HG03354 (cell line): ENCODE measurements around the gene KLHL12.
"Not testable (repeated sequence)": the region's sequence is repeated elsewhere in the genome, so short reads cannot be mapped to it uniquely, and the experiment has no call there.

Source experiments
- ATAC-seq: cut with Tn5 transposase; IDR thresholded peaks from one replicate; pipeline ENCODE4 v1.9.1; 2021; ENCODE audit warnings: mild to moderate bottlenecking; ENCODE audit not compliant: unreplicated experiment, poor library complexity, severe bottlenecking

The KLHL12 gene

GRCh38 chr1:202952818-202953217, 25.8 kb upstream of the KLHL12 start:
- no peak for ATAC-seq

DNA sequence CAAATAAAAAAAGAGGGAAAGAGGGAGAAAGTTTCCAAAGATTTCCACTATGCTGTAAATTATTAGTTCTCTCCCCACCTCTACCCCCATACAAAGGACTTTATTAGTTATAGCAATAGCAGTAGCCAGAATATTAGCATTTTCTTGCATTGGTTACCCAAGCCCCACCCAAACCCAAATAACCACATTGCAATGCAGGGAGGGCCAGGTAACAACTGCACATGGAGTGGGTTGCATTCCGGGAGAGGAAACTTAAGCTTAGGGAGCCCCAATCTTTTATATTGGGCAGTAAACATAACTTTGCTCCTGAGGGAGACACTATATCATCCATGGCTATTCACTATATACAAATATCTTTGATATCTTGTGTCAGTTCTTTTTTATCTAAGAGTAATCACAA, 25.1 kb upstream of the KLHL12 start:
- ATAC-seq: no peak

DNA sequence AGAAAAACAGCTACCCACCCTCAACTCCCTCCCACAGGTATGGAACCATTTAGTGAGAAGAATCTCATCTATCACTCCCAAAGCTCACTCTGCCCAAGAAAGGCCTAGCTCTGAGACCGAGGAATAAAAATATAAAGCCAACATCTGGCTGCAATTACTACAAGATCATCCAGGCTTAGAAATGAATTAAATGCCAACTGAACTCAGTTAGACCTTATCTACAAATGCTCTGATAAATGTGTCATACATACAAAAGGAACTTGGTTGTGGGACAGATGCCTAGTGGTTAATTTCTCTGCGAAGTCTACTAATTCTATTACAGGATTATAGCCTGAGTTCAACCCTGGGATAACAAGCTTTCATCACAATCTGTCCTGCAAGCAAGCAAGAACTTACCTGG, 24.4 kb upstream of the KLHL12 start:
- ATAC-seq: no peak

DNA sequence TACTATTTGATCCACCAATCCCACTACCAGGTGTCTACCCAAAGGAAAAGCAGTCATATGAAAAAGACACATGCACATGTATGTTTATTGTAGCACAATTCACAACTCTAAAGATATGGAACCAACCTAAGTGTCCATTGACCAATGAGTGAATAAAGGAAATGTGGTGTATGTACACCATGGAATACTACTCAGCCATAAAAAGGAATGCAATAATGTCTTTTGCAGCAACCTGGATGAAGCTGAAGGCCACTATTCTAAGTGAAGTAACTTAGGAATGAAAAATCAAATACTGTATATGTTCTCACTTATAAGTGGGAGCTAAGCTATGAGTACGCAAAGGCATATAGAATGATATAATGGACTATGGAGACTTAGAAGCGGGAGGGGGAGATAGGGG, 18.4 kb upstream of the KLHL12 start:
- no peak for ATAC-seq

- no peak for ATAC-seq
Observed at GRCh38 chr1:202944438-202944921, 17.4 kb upstream of the KLHL12 start.

GRCh38 chr1:202942426-202942825, 15.4 kb upstream of the KLHL12 start:
- no peak for ATAC-seq

DNA sequence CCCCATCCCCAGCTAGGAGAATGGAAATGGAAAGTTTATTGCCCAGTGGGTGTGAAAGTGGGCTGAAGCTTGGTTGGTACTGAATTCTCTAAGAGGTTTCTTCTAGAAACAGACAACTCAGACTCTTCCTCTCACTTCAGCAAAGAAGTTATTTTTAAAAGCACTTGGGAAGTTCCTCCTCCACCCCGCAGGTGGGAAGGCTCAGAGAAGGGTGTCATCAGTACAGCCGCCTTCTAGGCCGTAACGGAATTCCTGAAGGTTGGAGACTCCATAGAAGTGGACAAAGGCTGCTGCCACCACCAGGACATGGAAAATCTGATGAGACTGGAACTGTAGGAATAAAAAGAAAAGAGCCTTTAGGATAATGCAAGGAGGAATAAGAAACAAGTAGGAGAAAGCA, 14.3 kb upstream of the KLHL12 start:
- ATAC-seq: no peak

GRCh38 chr1:202940561-202940960, 13.5 kb upstream of the KLHL12 start:
- no peak for ATAC-seq

GRCh38 chr1:202938287-202938925, 11.4 kb upstream of the KLHL12 start:
- no peak for ATAC-seq

DNA sequence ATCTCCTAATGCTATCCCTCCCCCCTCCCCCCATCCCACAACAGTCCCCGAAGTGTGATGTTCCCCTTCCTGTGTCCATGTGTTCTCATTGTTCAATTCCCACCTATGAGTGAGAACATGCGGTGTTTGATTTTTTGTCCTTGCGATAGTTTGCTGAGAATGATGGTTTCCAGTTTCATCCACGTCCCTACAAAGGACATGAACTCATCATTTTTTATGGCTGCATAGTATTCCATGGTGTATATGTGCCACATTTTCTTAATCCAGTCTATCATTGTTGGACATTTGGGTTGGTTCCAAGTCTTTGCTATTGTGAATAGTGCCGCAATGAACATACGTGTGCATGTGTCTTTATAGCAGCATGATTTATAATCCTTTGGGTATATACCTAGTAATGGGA, 9.4 kb upstream of the KLHL12 start:
- not testable (repeated sequence) for ATAC-seq

DNA sequence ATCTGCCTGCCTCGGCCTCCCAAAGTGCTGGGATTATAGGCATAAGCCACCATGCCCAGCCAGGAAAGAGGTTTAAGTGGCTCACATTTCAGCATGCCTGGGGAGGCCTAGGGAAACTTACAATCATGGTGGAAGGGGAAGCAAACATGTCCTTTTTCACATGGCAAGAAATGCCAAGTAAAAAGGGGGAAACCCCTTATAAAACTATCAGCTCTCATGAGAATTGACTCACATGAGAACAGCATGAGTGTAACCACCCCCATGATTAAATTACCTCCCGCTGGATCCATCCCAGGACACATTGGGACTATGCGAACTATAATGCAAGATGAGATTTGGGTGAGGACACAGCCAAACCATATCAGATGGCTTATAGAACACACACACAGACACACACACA, 8.8 kb upstream of the KLHL12 start:
- no peak for ATAC-seq

- no peak for ATAC-seq
Observed at GRCh38 chr1:202934755-202935154, 7.7 kb upstream of the KLHL12 start.

DNA sequence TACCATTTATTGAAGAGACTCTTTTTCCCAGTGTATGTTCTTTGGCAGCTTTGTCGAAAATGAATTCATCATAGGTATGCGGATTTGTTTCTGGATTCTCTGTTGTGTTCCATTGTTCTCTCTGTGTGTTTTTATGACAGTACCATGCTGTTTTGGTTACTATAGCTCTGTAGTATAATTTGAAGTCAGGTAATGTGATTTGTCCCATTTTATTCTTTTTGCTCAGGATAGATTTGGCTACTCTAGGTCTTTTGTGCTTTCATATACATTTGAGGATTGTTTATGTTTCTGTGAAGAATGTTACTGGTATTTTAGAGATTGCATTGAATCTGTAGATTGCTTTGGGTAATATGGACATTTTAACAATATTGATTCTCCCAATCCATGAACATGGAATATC, 5.4 kb upstream of the KLHL12 start:
- no peak for ATAC-seq

DNA sequence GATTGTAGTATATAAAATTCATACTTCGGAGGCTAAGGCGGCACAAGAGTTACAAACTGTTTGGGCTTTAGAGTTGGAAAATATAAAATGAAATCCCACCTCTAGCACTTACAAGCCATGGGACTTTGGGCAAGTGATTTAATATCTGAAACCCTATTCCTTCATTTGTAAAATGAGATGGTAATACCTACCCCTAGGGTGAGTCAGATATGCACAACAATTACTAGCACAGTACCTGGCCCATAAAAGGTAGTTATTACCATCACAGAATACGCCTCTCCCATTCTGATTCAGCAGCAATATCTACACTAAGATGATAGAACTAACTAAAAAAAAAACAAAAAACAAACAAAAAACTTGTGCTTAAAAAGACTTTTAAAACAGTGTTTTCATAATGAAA, 3.5 kb downstream of the KLHL12 start:
- ATAC-seq: no peak

GRCh38 chr1:202919615-202920014, 7.4 kb downstream of the KLHL12 start:
- ATAC-seq: no peak

GRCh38 chr1:202915146-202915545, 11.9 kb downstream of the KLHL12 start:
- no peak for ATAC-seq

GRCh38 chr1:202912476-202912875, 14.6 kb downstream of the KLHL12 start:
- ATAC-seq: not testable (repeated sequence)

DNA sequence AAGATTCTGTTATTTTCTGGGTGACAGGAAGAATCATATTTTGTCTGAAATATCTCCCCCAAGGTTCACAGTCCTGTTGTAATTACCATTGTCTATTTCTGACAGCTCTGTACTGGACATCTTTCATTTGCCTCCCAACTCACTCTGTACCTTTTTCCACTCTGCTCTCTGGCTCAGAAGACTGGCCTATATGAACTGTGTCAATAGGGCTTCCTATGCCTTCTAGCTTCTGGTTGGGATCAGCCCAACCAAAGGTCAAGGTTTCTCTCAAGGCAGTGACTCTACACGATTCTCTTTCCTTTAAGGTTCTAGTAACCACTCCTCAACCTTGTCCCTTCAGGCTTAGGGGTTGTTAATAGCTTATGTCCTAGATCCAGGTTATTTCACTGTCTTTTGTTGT, 17.5 kb downstream of the KLHL12 start:
- no peak for ATAC-seq

DNA sequence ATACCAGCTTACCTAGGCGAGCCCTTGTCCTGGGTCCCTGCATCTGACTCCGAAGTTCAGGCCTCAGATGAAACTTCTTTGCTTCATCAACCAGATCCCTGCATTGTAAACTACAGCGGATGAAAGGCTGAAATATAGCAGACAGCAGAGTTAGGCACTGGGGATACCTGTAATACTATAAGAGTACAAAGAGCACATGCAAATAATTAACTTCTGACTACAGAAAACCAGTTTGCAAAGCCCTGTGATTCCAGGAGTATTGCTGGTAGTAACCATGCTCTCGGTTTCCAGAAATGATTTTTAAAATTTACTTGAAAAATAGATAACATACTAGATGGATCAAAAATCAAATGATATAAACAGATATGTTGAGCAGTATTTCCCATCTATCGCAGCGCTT, 18.0 kb downstream of the KLHL12 start:
- no peak for ATAC-seq

DNA sequence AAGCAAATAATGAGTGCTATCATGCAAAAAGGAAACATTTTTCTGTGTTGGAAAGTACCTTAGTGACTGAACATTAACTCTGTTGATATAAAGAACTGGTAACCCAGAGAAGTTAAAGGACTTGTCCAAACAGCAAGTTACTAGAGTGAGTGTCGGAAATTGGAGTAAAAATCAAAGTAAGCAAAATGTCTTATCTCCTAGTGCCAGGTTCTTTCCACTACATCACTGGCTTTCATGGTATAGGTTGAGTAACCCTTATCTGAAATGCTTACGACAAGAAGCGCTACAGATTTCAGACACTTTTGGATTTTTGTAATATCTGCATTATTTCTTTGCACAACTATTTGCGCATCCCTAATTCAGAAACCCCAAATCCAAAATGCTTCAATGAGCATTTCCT, 21.7 kb downstream of the KLHL12 start:
- no peak for ATAC-seq

- ATAC-seq: not testable (repeated sequence)
Observed at GRCh38 chr1:202903808-202904207, 23.2 kb downstream of the KLHL12 start.

DNA sequence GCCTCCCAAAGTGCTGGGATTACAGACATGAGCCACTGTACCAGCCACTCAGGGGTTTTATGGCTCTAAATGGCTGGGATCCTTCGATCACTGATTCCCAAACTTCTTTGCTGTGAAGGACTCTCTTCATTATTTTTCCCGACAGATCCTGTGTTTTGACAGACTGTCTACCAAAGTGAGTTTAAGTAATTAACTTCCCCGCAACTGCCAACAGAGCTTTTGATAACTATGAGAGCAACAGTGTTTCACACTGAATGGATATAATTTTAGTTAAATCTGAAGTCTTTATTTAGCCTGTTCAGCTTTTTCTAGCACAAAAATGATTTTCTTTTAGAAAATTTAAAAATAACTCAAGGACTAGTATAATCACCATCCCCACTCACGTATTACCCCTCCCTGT, 25.5 kb downstream of the KLHL12 start:
- no peak for ATAC-seq
